IMR-90 (cell line): ENCODE data around the gene BICD2.

Experiments used
- POLR2A ChIP-seq: IDR thresholded peaks from 2 replicates; pipeline ENCODE4 v1.6.1; 2012; ENCODE audit warnings: mild to moderate bottlenecking, low read depth, low read length
- TF ChIP-seq, protein P1 (sequence below): conservative IDR thresholded peaks from 2 replicates; pipeline ENCODE4 v1.5.1; 2012; ENCODE audit warnings: mild to moderate bottlenecking, low read depth, low read length, improper control_type of control experiment

DNA sequence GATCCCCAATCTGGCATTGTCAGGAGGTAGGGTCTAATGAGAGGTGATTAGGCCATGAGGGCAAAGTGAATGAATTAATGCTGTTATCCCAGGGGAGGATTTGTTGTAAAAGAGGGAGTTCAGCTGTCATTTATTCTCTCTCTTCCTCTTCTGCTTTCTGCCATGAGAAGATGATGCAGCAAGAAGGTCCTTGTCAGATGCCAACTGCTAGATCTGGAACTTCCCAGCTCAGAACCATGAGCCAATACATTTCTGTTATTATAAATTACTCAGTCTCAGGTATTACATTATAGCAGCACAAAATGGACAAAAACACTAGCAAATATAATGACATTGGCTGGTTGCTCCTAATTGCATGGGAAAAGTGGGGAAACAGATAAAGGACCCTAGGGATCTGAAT lies 15.6 kb upstream of the BICD2 start:
- TF ChIP-seq POLR2A = no peak
- TF ChIP-seq, protein P1, sequence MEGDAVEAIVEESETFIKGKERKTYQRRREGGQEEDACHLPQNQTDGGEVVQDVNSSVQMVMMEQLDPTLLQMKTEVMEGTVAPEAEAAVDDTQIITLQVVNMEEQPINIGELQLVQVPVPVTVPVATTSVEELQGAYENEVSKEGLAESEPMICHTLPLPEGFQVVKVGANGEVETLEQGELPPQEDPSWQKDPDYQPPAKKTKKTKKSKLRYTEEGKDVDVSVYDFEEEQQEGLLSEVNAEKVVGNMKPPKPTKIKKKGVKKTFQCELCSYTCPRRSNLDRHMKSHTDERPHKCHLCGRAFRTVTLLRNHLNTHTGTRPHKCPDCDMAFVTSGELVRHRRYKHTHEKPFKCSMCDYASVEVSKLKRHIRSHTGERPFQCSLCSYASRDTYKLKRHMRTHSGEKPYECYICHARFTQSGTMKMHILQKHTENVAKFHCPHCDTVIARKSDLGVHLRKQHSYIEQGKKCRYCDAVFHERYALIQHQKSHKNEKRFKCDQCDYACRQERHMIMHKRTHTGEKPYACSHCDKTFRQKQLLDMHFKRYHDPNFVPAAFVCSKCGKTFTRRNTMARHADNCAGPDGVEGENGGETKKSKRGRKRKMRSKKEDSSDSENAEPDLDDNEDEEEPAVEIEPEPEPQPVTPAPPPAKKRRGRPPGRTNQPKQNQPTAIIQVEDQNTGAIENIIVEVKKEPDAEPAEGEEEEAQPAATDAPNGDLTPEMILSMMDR = no peak
